HepG2 (cell line): ENCODE measurements around the gene TOP3B. TPM values are rescaled to one million over a fixed set of nuclear protein-coding genes. Genes with fewer than 3 reads are reported as not detected.

ENCODE experiments used
- ATAC-seq: fragments of 200-7000 bp; cut with Tn5 transposase; 3 replicates; pipeline ENCODE4 v1.9.1; 2020; ENCODE audit warnings: mild to moderate bottlenecking, moderate library complexity
- BruUV-seq: library from RNA; stranded (reverse); fragments of 400-500 nt; replicated peaks from 2 replicates; lab custom pipeline; 2021; lab: Mats Ljungman, UMichigan
- CTCF ChIA-PET: fragments of 300-600 bp; formaldehyde crosslinking; extraction: SDS; loops from one replicate; lab custom pipeline; 2021; ENCODE audit warnings: low total read pairs, inconsistent platforms, low intra/inter-chr PET ratio; lab: Yijun Ruan, JAX
- POLR2A ChIA-PET: fragments of 350-600 bp; sonication (Branson Sonifier 250); formaldehyde crosslinking; loops from one replicate; lab custom pipeline; 2020; ENCODE audit warnings: antibody characterized with exemption, inconsistent platforms; lab: Yijun Ruan, JAX
- DNase-seq: peaks from one replicate; pipeline ENCODE4 v3.0.0-alpha.2; 2015; ENCODE audit warnings: low spot score
- FAIRE-seq: peaks from 3 replicates; lab custom pipeline; 2011; peaks lifted over from hg19 to GRCh38; lab: Jason Lieb, UNC
- H2AFZ ChIP-seq: one replicate; pipeline ENCODE4 v1.6.1; 2011; ENCODE audit warnings: low read length, inconsistent platforms
- H3K27ac ChIP-seq: fragments of 300-600 bp; 3 replicates; pipeline ENCODE4 v1.8.0; 2011; ENCODE audit warnings: mixed run types, mild to moderate bottlenecking, mixed read lengths, low read length, inconsistent platforms; ENCODE audit not compliant: insufficient read depth; ENCODE audit errors: extremely low read length
- H3K27me3 ChIP-seq, 2 experiments: fragments of 200-600 bp in 1 of 2; 2 replicates in 1 of 2; 3 replicates in 1 of 2; pipeline versions ENCODE4 v1.6.0 to v1.8.0; 2011; ENCODE audit warnings: low read length in 2 of 2, mild to moderate bottlenecking in 2 of 2, moderate library complexity in 2 of 2, inconsistent platforms in 1 of 2; ENCODE audit not compliant: insufficient read depth in 2 of 2, control insufficient read depth in 1 of 2
- H3K36me3 ChIP-seq, 2 experiments: fragments of 200-600 bp in 1 of 2; replicated peaks in 1 of 2; 2 replicates in 1 of 2; 3 replicates in 1 of 2; pipeline versions ENCODE4 v1.5.1 to v1.8.0; 2011; ENCODE audit warnings: low read length in 2 of 2, inconsistent platforms in 1 of 2; ENCODE audit not compliant: insufficient read depth in 2 of 2, control insufficient read depth in 1 of 2
- H3K4me1 ChIP-seq: 2 replicates; pipeline ENCODE4 v1.5.1; 2012; ENCODE audit warnings: low read length, inconsistent platforms; ENCODE audit not compliant: insufficient read depth
- H3K4me2 ChIP-seq: 2 replicates; pipeline ENCODE4 v1.6.0; 2011; ENCODE audit warnings: low read depth, low read length, inconsistent platforms
- H3K4me3 ChIP-seq, 3 experiments: fragments of 200-600 bp in 1 of 3; sonication (generic), shearing (Covaris generic) in 1 of 3; replicated peaks in 1 of 3; 2 replicates each; pipeline ENCODE4 v1.5.1; 2011 to 2016; ENCODE audit warnings: low read length in 3 of 3, inconsistent platforms in 2 of 3, low read depth in 2 of 3, mild to moderate bottlenecking in 2 of 3, control low read depth in 1 of 3, mixed read lengths in 1 of 3; ENCODE audit not compliant: insufficient read depth in 1 of 3
- H3K79me2 ChIP-seq: one replicate; pipeline ENCODE4 v1.6.1; 2011; ENCODE audit warnings: low read length, inconsistent platforms; ENCODE audit not compliant: insufficient read depth
- H3K9ac ChIP-seq: 2 replicates; pipeline ENCODE4 v1.6.0; 2011; ENCODE audit warnings: mild to moderate bottlenecking, low read depth, low read length, inconsistent platforms; ENCODE audit not compliant: insufficient read depth
- H3K9me3 ChIP-seq: 2 replicates; pipeline ENCODE4 v1.5.1; 2012; ENCODE audit warnings: mild to moderate bottlenecking, low read length
- H4K20me1 ChIP-seq: 2 replicates; pipeline ENCODE4 v1.6.0; 2011; ENCODE audit warnings: inconsistent platforms, mild to moderate bottlenecking, low read length, moderate library complexity; ENCODE audit not compliant: insufficient read depth
- FOXO1 ChIP-seq: sonication (generic); formaldehyde crosslinking; IDR thresholded peaks from 2 replicates; pipeline ENCODE4 v1.4.0; 2020; ENCODE audit warnings: missing genetic modification reagents
- HMGXB4 ChIP-seq, 2 experiments: sonication (generic) in 1 of 2; formaldehyde crosslinking in 1 of 2; IDR thresholded peaks; 2 replicates each; pipeline versions ENCODE4 v1.4.0 to v1.6.1; 2018 to 2020; ENCODE audit warnings: missing genetic modification reagents in 2 of 2, borderline replicate concordance in 1 of 2, low read depth in 1 of 2, mild to moderate bottlenecking in 1 of 2, missing biosample characterization in 1 of 2
- U2AF1 ChIP-seq: fragments of 200-400 bp; formaldehyde crosslinking; optimal IDR thresholded peaks from 2 replicates; pipeline ENCODE3; 2017; ENCODE audit warnings: mild to moderate bottlenecking, low read depth, low read length
- ZBTB10 ChIP-seq: sonication (generic); formaldehyde crosslinking; IDR thresholded peaks from 2 replicates; pipeline ENCODE4 v1.4.0; 2020; ENCODE audit warnings: missing genetic modification reagents, borderline replicate concordance
- ZNF468 ChIP-seq: sonication (generic); formaldehyde crosslinking; IDR thresholded peaks from 2 replicates; pipeline ENCODE4 v1.8.0; 2022; ENCODE audit warnings: mild to moderate bottlenecking, moderate library complexity, missing genetic modification reagents
- WGBS: methylation state at CpG from one replicate; pipeline ENCODE4 v1.1.6; 2017; ENCODE audit warnings: low lambda C conversion rate; 5-methylcytosine and 5-hydroxymethylcytosine counted together
- in situ Hi-C: cut with HindIII; loops from 2 replicates; pipeline ENCODE4 v1.10.0; 2017; ENCODE audit warnings: low pct_unique_long_range_greater_than_20kb; ENCODE audit not compliant: extremely low pct_ligation_motif_present
- intact Hi-C: fragments of 100-400 bp; cut with micrococcal nuclease; formaldehyde crosslinking; loops from one replicate; pipeline ENCODE4 v1.10.0; 2022; ENCODE audit not compliant: unreplicated experiment
- polyA plus RNA-seq, 8 experiments: library from polyadenylated mRNA; depleted of rRNA in 3 of 8; stranded (reverse) in 7 of 8; unstranded in 1 of 8; fragments of >200 nt; fragmentation: Illumina TruSeq in 4 of 8; extraction: Trizol in 4 of 8; gene quantifications; 2 replicates each; pipeline versions ENCODE4 v1.2.1 to v1.2.3, GENCODE V29; 2011 to 2016; ENCODE audit warnings: low read depth in 4 of 8, missing spikeins in 1 of 8, mixed read lengths in 1 of 8; ENCODE audit not compliant: insufficient read depth in 1 of 8
- total RNA-seq, 5 experiments: library from RNA; depleted of rRNA; stranded (reverse); fragments of >200 nt; fragmentation: Illumina TruSeq; extraction: Trizol; gene quantifications; 2 replicates each; pipeline ENCODE4 v1.2.3, GENCODE V29; 2016; ENCODE audit warnings: low read depth in 1 of 5

The TOP3B gene
- total and polyA plus RNA-seq, 2 of the 13 experiments (the other 11 are each of a cell fraction or from before 2014, with no cell fraction given), result 28.5 to 29.7 TPM

- intact Hi-C loops, result no loop called here
- Histone ChIP-seq H3K9ac (no peak overlapping the region), H3K4me3 (no peak overlapping the region), H3K79me2 (no peaks in the 10 kb centered on the region), H3K36me3 (no peaks in the 10 kb centered on the region), H3K4me1 (no peaks in the 10 kb centered on the region), H2AFZ (no peak overlapping the region), H4K20me1 (no peaks in the 10 kb centered on the region), H3K27me3 (peaks cover 0 to 29% of the 10 kb centered on the region in 2 experiments; a peak in 4 of 5 replicates), H3K4me2 (no peak overlapping the region), H3K9me3 (no peaks in the 10 kb centered on the region), H3K27ac (no peak overlapping the region)
- in situ Hi-C loops, result no loop called here
- FAIRE-seq (no peak), DNase-seq (no peak), ATAC-seq (no peak)
- ChIA-PET CTCF (no interaction called here), POLR2A (no interaction called here)
- TF ChIP-seq ZNF468 (CRISPR knock-in tag), result no peak
- BruUV-seq, result no TSS peak
- WGBS, result 4% methylated on average over 2 of the region's 2 CpGs
Measured at GRCh38 chr22:22020425-22020852, 37.9 kb upstream of the TOP3B start.

GRCh38 chr22:22019659-22020424 lies 37.3 kb upstream of the TOP3B start:
- TF ChIP-seq FOXO1 (CRISPR knock-in tag) (no peak), HMGXB4 (CRISPR knock-in tag; IDR thresholded peaks at IDR 0.05; ENCODE audit: borderline replicate concordance in 1 of 2, low read depth in 1 of 2) (no peak), U2AF1 (no peak), ZBTB10 (no peak)
- BruUV-seq, result no TSS peak
- WGBS, result 22% methylated on average over 7 of the region's 7 CpGs
- DNase-seq, result no peak
- H2AFZ ChIP-seq, result no peak overlapping the region
- no peak for FAIRE-seq
- no peaks in the 10 kb centered on the region for H3K9me3 ChIP-seq
- POLR2A ChIA-PET, result no interaction called here
- CTCF ChIA-PET, result no interaction called here
- no peaks in the 10 kb centered on the region for H4K20me1 ChIP-seq
- no peak overlapping the region for H3K27ac ChIP-seq
- peaks cover 0 to 24% of the 10 kb centered on the region in 2 experiments; a peak in 4 of 5 replicates for H3K27me3 ChIP-seq
- no peaks in the 10 kb centered on the region for H3K36me3 ChIP-seq
- H3K9ac ChIP-seq, result no peak overlapping the region
- H3K4me3 ChIP-seq, result no peak overlapping the region
- H3K4me1 ChIP-seq, result no peaks in the 10 kb centered on the region
- no peak for ATAC-seq
- intact Hi-C loops (no loop called here), in situ Hi-C loops (no loop called here)
- H3K4me2 ChIP-seq, result no peak overlapping the region
- H3K79me2 ChIP-seq, result no peaks in the 10 kb centered on the region
